ENCODE data around the gene USP24. TPM values are rescaled to one million over a fixed set of nuclear protein-coding genes. Genes with fewer than 3 reads are reported as not detected.

Gene USP24
- total RNA-seq, 1 experiment from 2014 or later = 38.5 TPM

DNA sequence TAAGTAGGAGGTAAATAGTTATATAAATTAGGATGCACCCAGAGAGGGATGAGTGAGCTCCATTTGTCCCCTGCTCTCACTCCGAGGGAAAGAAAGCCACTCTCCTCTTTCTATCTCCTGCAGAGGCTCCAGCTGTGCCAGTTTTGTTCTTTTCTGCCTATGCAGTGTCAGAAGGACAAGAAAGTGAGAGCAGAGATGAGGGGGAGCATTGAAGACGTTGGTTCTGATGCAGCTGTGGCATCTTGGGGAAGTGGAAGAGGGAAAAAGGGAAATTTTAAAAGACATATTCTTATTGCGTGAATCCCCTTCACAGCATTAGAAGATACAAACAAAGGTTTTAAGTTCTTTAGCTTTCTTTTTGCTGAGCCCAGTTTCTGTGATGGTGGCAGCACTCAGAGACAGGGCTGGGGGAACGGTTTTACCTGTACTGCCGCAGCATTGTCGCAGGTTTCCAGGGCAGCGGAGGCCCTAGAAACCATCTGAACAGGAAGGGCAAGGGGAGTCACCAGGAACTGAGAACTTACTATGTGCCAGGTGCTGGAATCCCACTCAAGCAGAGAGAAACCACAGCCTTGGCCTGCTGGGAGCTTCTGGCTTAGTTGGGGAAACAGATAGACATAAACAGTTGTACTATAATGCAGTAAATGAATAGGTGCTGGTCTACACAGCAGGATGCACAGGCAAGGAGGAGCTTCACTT lies 44.9 kb upstream of the USP24 start:
- Histone ChIP-seq H3K4me2 (ENCODE audit: low read length) (no peak overlapping the region), H2AFZ (ENCODE audit: low read length) (no peak overlapping the region), H3K4me1 (ENCODE audit: insufficient read depth, low read length) (no peaks in the 10 kb centered on the region), H3K9ac (ENCODE audit: low read length) (no peak overlapping the region), H3K4me3 (ENCODE audit: low read length) (no peak overlapping the region), H3K9me2 (replicated peaks; ENCODE audit: low read length) (no peaks in the 10 kb centered on the region), H3K27ac (ENCODE audit: low read length) (no peak overlapping the region), H3K79me2 (ENCODE audit: low read length) (no peaks in the 10 kb centered on the region), H3K36me3 (ENCODE audit: low read depth, low read length) (no peaks in the 10 kb centered on the region), H3F3A (ENCODE audit: low read length, unreplicated experiment) (no peaks in the 10 kb centered on the region), H4K20me1 (ENCODE audit: low read length) (no peaks in the 10 kb centered on the region), H3K9me3 (ENCODE audit: low read length) (no peaks in the 10 kb centered on the region), H3K27me3 (ENCODE audit: low read length) (no peaks in the 10 kb centered on the region)
- BruUV-seq (replicated peaks) = no TSS peak
- ATAC-seq (no peak), DNase-seq (no peak)
- intact Hi-C loops (cut with micrococcal nuclease) = no loop called here
- CTCF ChIA-PET = interaction anchor here (0.6 kb wide), 1 partner anchor 17 kb away, joined by 3 read pairs; no protein-coding TSS in a partner anchor
- POLR2A ChIA-PET (ENCODE audit: unreplicated experiment) = no interaction called here
- TF ChIP-seq, protein P1, sequence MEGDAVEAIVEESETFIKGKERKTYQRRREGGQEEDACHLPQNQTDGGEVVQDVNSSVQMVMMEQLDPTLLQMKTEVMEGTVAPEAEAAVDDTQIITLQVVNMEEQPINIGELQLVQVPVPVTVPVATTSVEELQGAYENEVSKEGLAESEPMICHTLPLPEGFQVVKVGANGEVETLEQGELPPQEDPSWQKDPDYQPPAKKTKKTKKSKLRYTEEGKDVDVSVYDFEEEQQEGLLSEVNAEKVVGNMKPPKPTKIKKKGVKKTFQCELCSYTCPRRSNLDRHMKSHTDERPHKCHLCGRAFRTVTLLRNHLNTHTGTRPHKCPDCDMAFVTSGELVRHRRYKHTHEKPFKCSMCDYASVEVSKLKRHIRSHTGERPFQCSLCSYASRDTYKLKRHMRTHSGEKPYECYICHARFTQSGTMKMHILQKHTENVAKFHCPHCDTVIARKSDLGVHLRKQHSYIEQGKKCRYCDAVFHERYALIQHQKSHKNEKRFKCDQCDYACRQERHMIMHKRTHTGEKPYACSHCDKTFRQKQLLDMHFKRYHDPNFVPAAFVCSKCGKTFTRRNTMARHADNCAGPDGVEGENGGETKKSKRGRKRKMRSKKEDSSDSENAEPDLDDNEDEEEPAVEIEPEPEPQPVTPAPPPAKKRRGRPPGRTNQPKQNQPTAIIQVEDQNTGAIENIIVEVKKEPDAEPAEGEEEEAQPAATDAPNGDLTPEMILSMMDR (conservative IDR thresholded peaks at IDR 0.05; ENCODE audit: low read depth, low read length) = no peak
- TF ChIP-seq EZH2 (IDR thresholded peaks at IDR 0.05; ENCODE audit: low read length, unreplicated experiment) (no peak), EZH2phosphoT487 (IDR thresholded peaks at IDR 0.05; ENCODE audit: borderline replicate concordance, low read length) (no peak)

DNA sequence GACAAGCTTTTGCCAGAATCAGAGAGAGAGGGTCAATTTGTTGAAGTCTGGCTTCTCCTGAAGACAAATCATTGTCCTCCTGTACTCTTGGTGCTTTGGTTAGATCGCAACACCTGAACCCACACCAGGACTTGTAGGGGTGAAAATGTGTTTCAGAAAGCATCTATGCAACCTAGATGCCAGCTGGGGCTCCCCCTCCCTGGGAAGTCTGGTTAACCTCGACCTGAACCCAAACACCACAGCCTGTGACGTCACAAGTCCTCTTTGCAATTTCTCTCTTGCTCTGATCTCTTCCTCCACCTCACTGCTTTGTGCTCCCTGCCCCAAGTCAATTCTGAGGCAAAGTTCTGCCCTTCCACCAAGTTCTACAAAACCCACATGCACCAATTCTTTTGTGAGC lies 42.8 kb upstream of the USP24 start:
- CTCF ChIA-PET = no interaction called here

DNA sequence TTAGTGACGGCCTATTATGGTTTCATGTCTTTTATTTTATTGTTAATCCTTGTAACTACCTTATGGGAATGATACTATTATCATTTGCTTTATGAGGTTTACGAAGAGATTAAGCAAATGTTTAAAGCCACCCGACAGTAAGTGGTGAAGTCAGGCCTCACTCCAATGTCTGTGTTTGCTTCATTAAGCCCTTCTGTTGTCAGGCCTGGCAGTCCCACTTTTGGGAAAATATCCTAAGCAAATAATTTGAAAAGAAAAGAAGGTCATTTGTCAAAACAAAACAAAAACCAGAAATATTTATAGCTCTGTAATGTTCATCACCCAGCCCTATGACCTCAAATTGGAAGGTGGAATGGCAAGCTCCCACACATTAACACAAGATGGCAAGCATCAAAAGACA lies 40.7 kb upstream of the USP24 start:
- no peak overlapping the region for H3K27ac ChIP-seq (ENCODE audit: low read length)
- H2AFZ ChIP-seq (ENCODE audit: low read length) = no peak overlapping the region
- POLR2A ChIA-PET (ENCODE audit: unreplicated experiment) = no interaction called here
- CTCF ChIA-PET = no interaction called here
- H3K4me1 ChIP-seq (ENCODE audit: insufficient read depth, low read length) = no peaks in the 10 kb centered on the region
- no peaks in the 10 kb centered on the region for H3K9me3 ChIP-seq (ENCODE audit: low read length)
- H3K9me2 ChIP-seq (replicated peaks; ENCODE audit: low read length) = no peaks in the 10 kb centered on the region
- intact Hi-C loops (cut with micrococcal nuclease) = no loop called here
- H3K9ac ChIP-seq (ENCODE audit: low read length) = no peak overlapping the region
- H3K27me3 ChIP-seq (ENCODE audit: low read length) = no peaks in the 10 kb centered on the region
- no TSS peak for BruUV-seq (replicated peaks)
- no peaks in the 10 kb centered on the region for H4K20me1 ChIP-seq (ENCODE audit: low read length)
- H3K4me3 ChIP-seq (ENCODE audit: low read length) = no peak overlapping the region
- H3K36me3 ChIP-seq (ENCODE audit: low read depth, low read length) = no peaks in the 10 kb centered on the region
- no peak for ATAC-seq
- H3K79me2 ChIP-seq (ENCODE audit: low read length) = no peaks in the 10 kb centered on the region
- DNase-seq = no peak
- TF ChIP-seq, protein P1 (conservative IDR thresholded peaks at IDR 0.05; ENCODE audit: low read depth, low read length) = no peak
- TF ChIP-seq EZH2 (IDR thresholded peaks at IDR 0.05; ENCODE audit: low read length, unreplicated experiment) (no peak), EZH2phosphoT487 (IDR thresholded peaks at IDR 0.05; ENCODE audit: borderline replicate concordance, low read length) (no peak)
- no peaks in the 10 kb centered on the region for H3F3A ChIP-seq (ENCODE audit: low read length, unreplicated experiment)
- H3K4me2 ChIP-seq (ENCODE audit: low read length) = no peak overlapping the region

More for the DNA sequence above, 42.8 kb upstream of the USP24 start:
- Histone ChIP-seq H3K27me3 (ENCODE audit: low read length) (no peaks in the 10 kb centered on the region), H3K4me3 (ENCODE audit: low read length) (no peak overlapping the region), H3K9me2 (replicated peaks; ENCODE audit: low read length) (no peaks in the 10 kb centered on the region), H3K9me3 (ENCODE audit: low read length) (no peaks in the 10 kb centered on the region), H4K20me1 (ENCODE audit: low read length) (no peaks in the 10 kb centered on the region), H3F3A (ENCODE audit: low read length, unreplicated experiment) (no peaks in the 10 kb centered on the region), H3K27ac (ENCODE audit: low read length) (no peak overlapping the region), H3K79me2 (ENCODE audit: low read length) (no peaks in the 10 kb centered on the region), H3K9ac (ENCODE audit: low read length) (no peak overlapping the region), H3K36me3 (ENCODE audit: low read depth, low read length) (no peaks in the 10 kb centered on the region), H3K4me2 (ENCODE audit: low read length) (no peak overlapping the region), H2AFZ (ENCODE audit: low read length) (no peak overlapping the region), H3K4me1 (ENCODE audit: insufficient read depth, low read length) (no peaks in the 10 kb centered on the region)
- POLR2A ChIA-PET (ENCODE audit: unreplicated experiment) = no interaction called here
- no TSS peak for BruUV-seq (replicated peaks)
- ATAC-seq (no peak), DNase-seq (no peak)
- intact Hi-C loops (cut with micrococcal nuclease) = no loop called here
- no peak for TF ChIP-seq EZH2 (IDR thresholded peaks at IDR 0.05; ENCODE audit: low read length, unreplicated experiment)
- TF ChIP-seq, protein P1 (conservative IDR thresholded peaks at IDR 0.05; ENCODE audit: low read depth, low read length) = no peak
- TF ChIP-seq EZH2phosphoT487 (IDR thresholded peaks at IDR 0.05; ENCODE audit: borderline replicate concordance, low read length) = no peak

Data from PC-3 (cell line).